Measurements from ENCODE around the gene CDCA4.

Gene CDCA4

DNA sequence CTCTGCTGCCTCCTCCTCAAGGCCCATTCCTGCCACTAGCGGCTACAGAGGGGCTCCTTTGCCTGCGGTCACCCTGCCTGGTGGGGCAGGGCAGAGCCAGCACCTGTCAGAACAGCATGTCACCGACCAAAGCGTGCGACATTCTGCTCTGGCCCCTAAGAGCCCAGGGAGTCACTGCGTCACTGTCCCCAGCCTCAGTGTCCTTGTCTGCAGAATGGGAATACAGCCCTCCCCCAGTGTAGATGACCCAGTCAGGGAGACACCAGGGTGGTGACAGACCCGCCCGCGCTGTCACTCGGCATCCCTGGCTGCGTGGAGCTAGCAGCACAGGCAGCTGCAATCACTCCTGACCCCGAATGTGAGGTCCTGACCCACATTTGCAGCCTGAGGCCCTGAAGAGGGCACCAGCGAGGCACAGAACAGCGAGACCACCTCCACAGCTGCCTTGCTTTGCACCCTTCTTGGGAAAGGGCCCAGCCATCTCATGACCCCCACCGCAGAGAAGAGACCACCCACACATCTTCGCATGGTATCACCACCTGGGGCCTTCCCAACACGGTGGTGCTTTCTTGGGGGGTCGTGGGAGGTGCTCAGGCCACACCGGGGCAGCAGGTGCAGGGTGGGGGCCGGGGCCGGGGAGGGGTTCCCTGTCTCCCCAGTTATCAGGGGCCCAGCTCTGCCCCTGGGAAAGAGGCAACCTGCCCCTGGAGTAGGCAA, 45.2 kb downstream of the CDCA4 start:
- DNase-seq (ENCODE audit: low spot score) = no peak

DNA sequence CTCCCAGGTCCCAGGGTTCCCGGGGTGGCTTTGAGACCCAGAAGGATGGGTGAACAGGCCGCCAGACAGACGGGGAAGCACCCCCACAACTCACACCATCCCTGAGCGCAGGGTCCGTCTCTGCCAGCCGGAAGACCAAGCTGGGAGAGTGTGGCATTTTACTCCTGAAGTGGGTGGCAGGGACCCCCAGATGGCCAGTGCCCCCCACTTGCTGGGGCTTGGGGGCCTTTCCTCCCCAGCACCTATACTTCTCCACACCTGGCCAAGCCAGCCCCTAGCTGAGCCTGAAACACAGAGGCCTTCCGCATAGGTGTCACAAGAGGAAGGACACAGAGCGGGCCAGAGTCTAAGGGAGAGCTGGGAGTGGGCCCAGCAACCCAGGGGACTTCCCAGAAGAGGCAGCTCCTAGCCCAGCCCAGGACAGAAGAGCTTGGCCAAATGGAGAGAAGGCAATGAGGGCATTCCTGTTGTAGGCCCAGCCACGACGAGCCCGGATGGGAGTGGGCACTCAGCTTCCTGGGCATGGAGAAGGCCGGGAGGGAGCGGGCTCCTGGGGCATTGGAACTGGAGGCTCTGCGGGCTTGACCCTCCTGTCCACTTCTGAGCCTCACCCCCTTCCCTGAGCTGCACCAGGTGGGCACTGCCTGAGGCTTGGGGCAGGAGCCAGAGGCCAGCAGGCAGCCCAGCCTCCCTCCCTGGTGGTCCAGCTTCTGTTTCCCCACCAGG, 46.1 kb downstream of the CDCA4 start:
- no peak for DNase-seq (ENCODE audit: low spot score)

DNA sequence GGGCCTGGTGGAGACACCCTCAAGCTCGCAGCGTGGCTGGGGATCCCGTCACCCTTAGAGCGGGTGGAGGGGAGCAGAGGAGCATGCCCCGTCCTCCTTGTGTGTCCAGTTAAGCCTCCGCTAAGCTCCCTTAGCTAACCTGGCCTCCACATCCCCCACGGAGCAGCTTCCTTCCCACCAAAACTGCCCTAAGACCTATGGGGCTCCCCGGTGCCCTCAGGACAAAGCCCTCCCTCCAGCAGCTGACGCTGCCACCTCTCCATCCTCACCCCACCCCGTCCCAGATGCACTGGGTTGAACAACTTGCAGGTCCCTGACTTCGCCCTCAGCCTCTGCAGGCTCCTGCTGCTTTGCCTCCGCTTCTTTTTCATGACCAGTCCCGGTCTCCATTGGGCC, 46.7 kb downstream of the CDCA4 start:
- no peak for DNase-seq (ENCODE audit: low spot score)

GRCh38 chr14:104973385-104974145, 47.3 kb downstream of the CDCA4 start:
- DNase-seq (ENCODE audit: low spot score) = no peak

- DNase-seq (ENCODE audit: low spot score) = no peak
Measured at GRCh38 chr14:104973135-104973384, 47.8 kb downstream of the CDCA4 start.

DNA sequence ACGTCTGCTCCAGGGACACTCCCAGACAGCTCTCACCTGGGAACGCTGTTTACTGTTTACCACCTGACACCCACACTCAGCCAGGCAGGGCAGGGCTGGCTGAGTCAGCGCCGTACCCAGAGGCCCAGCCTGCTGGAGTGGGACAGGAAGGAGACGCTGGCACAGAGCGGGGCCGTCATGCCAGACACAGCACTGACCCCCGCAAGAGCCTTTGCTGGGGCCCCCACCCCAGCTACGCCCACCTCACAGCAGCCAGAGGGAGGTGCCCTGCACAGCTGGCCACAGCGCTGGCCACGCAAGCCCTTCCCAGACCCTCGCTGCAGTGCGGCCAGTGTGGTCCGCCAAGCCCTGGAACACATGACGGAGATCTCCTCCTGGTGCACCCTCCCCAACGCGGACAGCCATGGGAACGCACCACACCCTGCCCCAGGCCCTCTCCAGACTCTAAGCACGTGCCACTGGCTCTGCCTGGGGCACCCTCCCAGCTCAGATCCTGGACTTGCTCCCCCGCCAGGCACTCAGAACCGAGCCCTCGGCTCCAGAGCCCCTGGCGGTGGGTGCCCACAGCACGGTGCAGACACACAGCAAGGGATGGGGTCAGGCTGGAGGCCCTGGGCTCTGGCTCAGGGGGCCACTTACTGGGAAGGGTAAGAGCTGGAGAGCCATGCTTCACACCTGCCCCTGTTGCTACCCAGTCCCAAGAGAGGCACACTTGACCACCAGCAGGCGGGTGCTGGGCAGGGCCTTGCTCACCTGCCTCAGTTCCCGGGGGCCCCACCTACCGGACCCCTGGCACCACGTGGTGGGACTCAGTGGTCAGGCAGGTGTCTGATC, 48.4 kb downstream of the CDCA4 start:
- no peak for DNase-seq (ENCODE audit: low spot score)

- DNase-seq (ENCODE audit: low spot score) = no peak
Measured at GRCh38 chr14:104971447-104972240, 49.2 kb downstream of the CDCA4 start.

DNA sequence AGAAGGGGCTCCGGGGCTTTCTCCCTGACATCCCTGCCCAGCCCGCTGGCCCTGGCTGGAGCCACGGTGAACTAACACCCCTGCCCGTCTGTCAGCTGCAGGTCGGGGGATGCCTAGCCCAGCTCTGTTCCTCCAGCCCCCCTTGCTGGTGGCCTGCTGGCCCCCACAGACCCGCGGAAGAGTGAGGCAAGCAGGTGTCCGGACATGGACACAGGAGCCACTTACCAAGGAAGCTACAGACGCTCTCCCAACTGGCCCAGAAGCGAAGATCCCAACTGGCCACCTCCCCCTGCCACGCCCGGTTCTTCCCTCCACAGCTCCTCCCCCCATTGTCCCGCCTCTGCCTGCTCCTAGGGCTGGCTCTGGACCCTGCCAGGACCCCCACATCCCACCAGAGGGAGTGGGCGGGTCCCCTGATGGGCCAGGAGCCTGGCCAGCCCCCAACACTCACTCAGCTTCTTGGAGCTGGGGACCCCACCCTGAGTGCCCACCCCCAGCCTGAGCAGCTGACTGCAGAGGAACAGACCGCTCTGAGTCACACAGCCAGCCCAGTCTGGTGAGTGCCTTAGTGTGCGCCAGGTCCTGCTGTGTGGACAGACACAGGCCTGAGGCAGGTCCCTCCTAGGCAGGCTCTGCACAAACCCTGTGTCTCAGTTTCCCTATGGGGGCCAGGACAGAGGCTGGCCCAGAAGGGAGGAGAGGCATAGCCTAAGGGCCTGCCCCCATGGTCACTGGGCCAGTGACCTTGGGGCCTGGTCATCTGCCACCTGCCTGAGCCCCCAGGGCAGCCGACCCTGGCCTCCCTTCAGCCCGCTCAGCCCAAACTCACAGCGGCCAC, 50.4 kb downstream of the CDCA4 start:
- DNase-seq (ENCODE audit: low spot score) = no peak

- no peak for DNase-seq (ENCODE audit: low spot score)
Measured at GRCh38 chr14:104969741-104970230, 51.1 kb downstream of the CDCA4 start.

DNA sequence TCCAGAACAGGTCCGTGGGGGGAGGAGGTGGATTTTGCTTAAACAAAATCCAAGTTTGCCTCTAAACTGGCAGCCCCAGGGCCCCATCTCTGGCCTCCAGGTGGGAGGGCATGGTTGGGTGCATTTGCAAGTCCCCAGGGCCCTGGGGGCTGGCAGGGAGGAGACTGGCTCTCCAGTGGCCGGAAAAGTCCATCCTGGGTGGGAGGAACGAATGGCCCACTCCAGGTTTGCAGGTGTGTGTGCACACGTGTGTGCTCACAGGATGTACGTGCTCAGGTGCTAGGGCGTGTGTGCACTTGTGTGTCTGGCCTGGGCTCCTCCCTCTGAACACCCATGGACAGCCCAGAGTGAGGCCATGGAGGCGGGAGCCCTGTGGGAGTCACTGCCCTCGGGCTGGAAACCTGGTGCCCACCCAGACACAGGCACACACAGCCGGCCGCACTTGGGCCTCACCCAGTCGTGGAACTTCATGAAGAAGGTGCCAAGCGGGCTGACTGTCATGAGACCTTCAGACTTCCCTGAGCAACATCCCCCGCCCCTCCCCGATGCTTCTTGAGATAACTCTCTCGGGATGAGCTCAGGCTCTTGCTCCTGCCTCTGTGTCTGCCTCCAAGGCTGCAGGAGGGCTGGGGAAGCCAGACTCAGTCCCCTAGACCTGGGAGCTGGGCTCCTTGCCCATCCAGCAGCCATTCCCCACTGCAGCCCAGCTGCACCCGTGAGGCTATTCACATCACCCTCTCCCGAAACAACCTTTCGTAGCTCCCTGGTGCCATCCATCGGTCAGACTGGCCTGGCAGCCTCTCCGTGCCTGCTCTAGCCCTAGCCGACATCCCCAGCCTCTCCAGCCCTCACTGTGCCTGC, 52.1 kb downstream of the CDCA4 start:
- DNase-seq (ENCODE audit: low spot score) = no peak

DNA sequence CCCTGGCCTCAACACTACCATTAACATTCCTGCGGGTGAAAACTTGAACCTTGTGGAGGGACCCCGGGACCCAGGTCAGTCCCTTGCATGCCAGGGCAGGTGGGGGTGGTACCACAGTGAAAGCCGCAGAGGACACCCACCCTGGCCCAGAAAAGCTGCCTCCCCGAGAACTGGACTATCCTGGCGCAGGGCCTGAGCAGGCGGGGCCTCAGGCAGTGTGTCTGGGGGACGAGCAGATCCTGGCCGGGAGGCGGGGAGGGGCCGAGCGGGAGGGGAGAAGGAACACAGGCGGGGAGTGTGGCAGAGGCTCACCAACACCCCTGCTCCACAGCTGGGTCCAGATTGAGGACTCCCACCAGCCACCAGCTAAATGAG, 52.7 kb downstream of the CDCA4 start:
- no peak for DNase-seq (ENCODE audit: low spot score)

DNA sequence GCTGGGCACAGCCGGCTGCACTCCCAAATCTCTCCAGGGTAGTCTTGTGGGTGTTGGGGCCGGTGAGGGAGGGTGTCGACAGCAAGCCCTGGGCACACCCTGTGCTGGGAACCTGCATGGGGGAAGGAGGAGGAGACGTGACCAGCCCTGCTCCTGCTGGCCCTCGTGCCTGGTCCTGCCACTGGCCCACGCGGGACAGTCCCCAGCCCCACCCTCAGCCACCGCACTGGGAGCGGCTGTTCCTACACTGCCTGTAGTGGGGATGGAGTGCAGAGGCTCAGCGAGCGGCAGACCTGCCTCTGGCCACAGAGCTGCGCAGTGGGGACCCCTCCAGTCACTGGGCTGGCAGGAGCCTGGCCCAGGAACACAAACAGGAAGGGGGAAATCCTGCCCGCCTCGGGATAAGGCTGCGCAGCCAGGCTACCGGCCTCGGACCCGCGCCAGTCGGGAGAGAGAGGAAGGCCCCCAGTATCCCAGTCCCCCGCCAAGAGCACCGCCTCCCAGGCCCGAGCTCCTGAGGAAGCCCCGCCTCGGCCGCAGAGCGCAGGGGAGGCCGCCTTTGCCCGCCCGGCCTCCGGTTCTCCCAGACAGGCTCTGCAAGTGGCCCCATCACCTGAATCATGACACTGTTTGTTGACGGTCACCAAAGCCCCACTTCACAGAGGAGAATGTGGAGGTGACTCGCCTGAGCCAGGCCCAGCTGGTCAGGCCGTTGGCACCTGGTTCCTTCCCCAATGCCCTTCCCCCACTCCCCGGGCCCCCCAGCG, 53.3 kb downstream of the CDCA4 start:
- no peak for DNase-seq (ENCODE audit: low spot score)

- no peak for DNase-seq (ENCODE audit: low spot score)
Measured at GRCh38 chr14:104966981-104967385, 53.9 kb downstream of the CDCA4 start.

GRCh38 chr14:104966261-104966865, 54.5 kb downstream of the CDCA4 start:
- no peak for DNase-seq (ENCODE audit: low spot score)

- no peak for DNase-seq (ENCODE audit: low spot score)
Measured at GRCh38 chr14:104965561-104966231, 55.2 kb downstream of the CDCA4 start.

GRCh38 chr14:104964546-104964945, 56.3 kb downstream of the CDCA4 start:
- no peak for DNase-seq (ENCODE audit: low spot score)
